ENCODE results near the gene DCAF7. TPM values are rescaled to one million over a fixed set of nuclear protein-coding genes. Genes with fewer than 3 reads are reported as not detected.

Gene DCAF7
- total RNA-seq, 1 donor from 2014 or later: 115 TPM

GRCh38 chr17:63533433-63534077, 16.7 kb upstream of the DCAF7 start:
- H3K4me3 Mint-ChIP-seq: no peak overlapping the region
- H3K27ac Mint-ChIP-seq: no peak overlapping the region
- DNase-seq: no peak
- no peaks in the 10 kb centered on the region for H3K9me3 Mint-ChIP-seq
- no peaks in the 10 kb centered on the region for H3K4me1 Mint-ChIP-seq
- peaks cover 15% of the 10 kb centered on the region for H3K27me3 Mint-ChIP-seq
- no peaks in the 10 kb centered on the region for H3K36me3 Mint-ChIP-seq (ENCODE audit: low read depth)
- intact Hi-C loops (cut with micrococcal nuclease): no loop called here

- no peak overlapping the region for H3K4me3 Mint-ChIP-seq
- no peaks in the 10 kb centered on the region for H3K36me3 Mint-ChIP-seq (ENCODE audit: low read depth)
- no peak for DNase-seq
- no peaks in the 10 kb centered on the region for H3K9me3 Mint-ChIP-seq
- intact Hi-C loops (cut with micrococcal nuclease): no loop called here
- no peaks in the 10 kb centered on the region for H3K4me1 Mint-ChIP-seq
- H3K27ac Mint-ChIP-seq: no peak overlapping the region
- H3K27me3 Mint-ChIP-seq: peaks cover 20% of the 10 kb centered on the region
These were observed 16.2 kb upstream of the DCAF7 start for GRCh38 chr17:63534078-63534570.

GRCh38 chr17:63534816-63535455, 15.3 kb upstream of the DCAF7 start:
- DNase-seq: no peak
- Mint-ChIP-seq H3K27ac (no peak overlapping the region), H3K4me3 (no peak overlapping the region), H3K27me3 (peaks cover 28% of the 10 kb centered on the region), H3K4me1 (no peaks in the 10 kb centered on the region), H3K36me3 (ENCODE audit: low read depth) (no peaks in the 10 kb centered on the region), H3K9me3 (no peaks in the 10 kb centered on the region)
- intact Hi-C loops (cut with micrococcal nuclease): no loop called here

GRCh38 chr17:63535640-63536039, 14.6 kb upstream of the DCAF7 start:
- Mint-ChIP-seq H3K9me3 (no peaks in the 10 kb centered on the region), H3K4me3 (no peak overlapping the region), H3K36me3 (ENCODE audit: low read depth) (no peaks in the 10 kb centered on the region), H3K4me1 (peaks cover 1% of the 10 kb centered on the region), H3K27me3 (peaks cover 31% of the 10 kb centered on the region), H3K27ac (no peak overlapping the region)
- intact Hi-C loops (cut with micrococcal nuclease): no loop called here
- no peak for DNase-seq

- peaks cover 32% of the 10 kb centered on the region for H3K27me3 Mint-ChIP-seq
- no peaks in the 10 kb centered on the region for H3K9me3 Mint-ChIP-seq
- intact Hi-C loops (cut with micrococcal nuclease): no loop called here
- no peak overlapping the region for H3K27ac Mint-ChIP-seq
- H3K4me1 Mint-ChIP-seq: peaks cover 2% of the 10 kb centered on the region
- no peaks in the 10 kb centered on the region for H3K36me3 Mint-ChIP-seq (ENCODE audit: low read depth)
- no peak for DNase-seq
- no peak overlapping the region for H3K4me3 Mint-ChIP-seq
These were observed 13.3 kb upstream of the DCAF7 start for GRCh38 chr17:63537001-63537400.

- Mint-ChIP-seq H3K4me3 (peak overlapping the region; percentile 36), H3K4me1 (peaks cover 2% of the 10 kb centered on the region), H3K9me3 (no peaks in the 10 kb centered on the region), H3K27me3 (peaks cover 32% of the 10 kb centered on the region), H3K27ac (no peak overlapping the region), H3K36me3 (ENCODE audit: low read depth) (no peaks in the 10 kb centered on the region)
- intact Hi-C loops (cut with micrococcal nuclease): no loop called here
- no peak for DNase-seq
These were observed 12.1 kb upstream of the DCAF7 start for GRCh38 chr17:63537991-63538692.

GRCh38 chr17:63538693-63539595, 11.3 kb upstream of the DCAF7 start:
- no peaks in the 10 kb centered on the region for H3K36me3 Mint-ChIP-seq (ENCODE audit: low read depth)
- no peak for DNase-seq
- H3K27ac Mint-ChIP-seq: no peak overlapping the region
- H3K9me3 Mint-ChIP-seq: no peaks in the 10 kb centered on the region
- H3K27me3 Mint-ChIP-seq: peaks cover 32% of the 10 kb centered on the region
- peaks cover 2% of the 10 kb centered on the region for H3K4me1 Mint-ChIP-seq
- H3K4me3 Mint-ChIP-seq: peak overlapping the region; percentile 36
- intact Hi-C loops (cut with micrococcal nuclease): no loop called here

- Mint-ChIP-seq H3K27ac (no peak overlapping the region), H3K4me1 (peaks cover 2% of the 10 kb centered on the region), H3K36me3 (ENCODE audit: low read depth) (no peaks in the 10 kb centered on the region), H3K4me3 (no peak overlapping the region), H3K9me3 (no peaks in the 10 kb centered on the region), H3K27me3 (peaks cover 32% of the 10 kb centered on the region)
- intact Hi-C loops (cut with micrococcal nuclease): no loop called here
- DNase-seq: no peak
These were observed 9.7 kb upstream of the DCAF7 start for GRCh38 chr17:63540590-63540989.

- Mint-ChIP-seq H3K27me3 (peaks cover 27% of the 10 kb centered on the region), H3K9me3 (no peaks in the 10 kb centered on the region), H3K4me1 (peaks cover 2% of the 10 kb centered on the region), H3K4me3 (no peak overlapping the region), H3K36me3 (ENCODE audit: low read depth) (no peaks in the 10 kb centered on the region), H3K27ac (no peak overlapping the region)
- intact Hi-C loops (cut with micrococcal nuclease): no loop called here
- no peak for DNase-seq
These were observed 8.1 kb upstream of the DCAF7 start for GRCh38 chr17:63542218-63542545.

- no peaks in the 10 kb centered on the region for H3K9me3 Mint-ChIP-seq
- DNase-seq: no peak
- H3K27me3 Mint-ChIP-seq: peaks cover 20% of the 10 kb centered on the region
- H3K4me3 Mint-ChIP-seq: no peak overlapping the region
- intact Hi-C loops (cut with micrococcal nuclease): no loop called here
- H3K4me1 Mint-ChIP-seq: peaks cover 2% of the 10 kb centered on the region
- no peak overlapping the region for H3K27ac Mint-ChIP-seq
- no peaks in the 10 kb centered on the region for H3K36me3 Mint-ChIP-seq (ENCODE audit: low read depth)
These were observed 7.1 kb upstream of the DCAF7 start for GRCh38 chr17:63542942-63543821.

GRCh38 chr17:63543822-63544420, 6.4 kb upstream of the DCAF7 start:
- H3K27me3 Mint-ChIP-seq: peaks cover 13% of the 10 kb centered on the region
- intact Hi-C loops (cut with micrococcal nuclease): loop anchor here (1.0 kb wide), 1 partner anchor 46 kb away; no protein-coding TSS in a partner anchor

GRCh38 chr17:63544467-63545301, 5.6 kb upstream of the DCAF7 start:
- intact Hi-C loops (cut with micrococcal nuclease): loop anchor here (1.0 kb wide), 1 partner anchor 46 kb away; no protein-coding TSS in a partner anchor
- no peak for DNase-seq
- H3K4me3 Mint-ChIP-seq: no peak overlapping the region
- H3K36me3 Mint-ChIP-seq (ENCODE audit: low read depth): no peaks in the 10 kb centered on the region
- no peak overlapping the region for H3K27ac Mint-ChIP-seq
- H3K4me1 Mint-ChIP-seq: peaks cover 3% of the 10 kb centered on the region
- no peaks in the 10 kb centered on the region for H3K9me3 Mint-ChIP-seq
- H3K27me3 Mint-ChIP-seq: peaks cover 6% of the 10 kb centered on the region

More at GRCh38 chr17:63543822-63544420, 6.4 kb upstream of the DCAF7 start:
- DNase-seq: no peak
- peaks cover 2% of the 10 kb centered on the region for H3K4me1 Mint-ChIP-seq
- H3K27ac Mint-ChIP-seq: no peak overlapping the region
- H3K9me3 Mint-ChIP-seq: no peaks in the 10 kb centered on the region
- no peaks in the 10 kb centered on the region for H3K36me3 Mint-ChIP-seq (ENCODE audit: low read depth)
- no peak overlapping the region for H3K4me3 Mint-ChIP-seq

Measured in activated CD4-positive, alpha-beta T cell treated with anti-CD3 and anti-CD28 coated beads, Interleukin-2, amount 10 ng/mL, durations not matched to agents 24 days and 14 days (primary cell).